IMR-90 (cell line): ENCODE data around the gene PTGES2. TPM values are rescaled to one million over a fixed set of nuclear protein-coding genes. Genes with fewer than 3 reads are reported as not detected.

Source experiments
- ATAC-seq: fragments of 200-7000 bp; cut with Tn5 transposase; 2 replicates; pipeline ENCODE4 v1.9.1; 2020; ENCODE audit warnings: low read depth, mild to moderate bottlenecking, moderate library complexity
- BruUV-seq: library from RNA; stranded (reverse); fragments of 400-500 nt; replicated peaks from 2 replicates; lab custom pipeline; 2021; lab: Mats Ljungman, UMichigan
- CTCF ChIA-PET: fragments of 300-600 bp; formaldehyde crosslinking; extraction: SDS; loops from one replicate; lab custom pipeline; 2021; ENCODE audit warnings: antibody characterized with exemption; lab: Yijun Ruan, JAX
- POLR2A ChIA-PET: fragments of 300-600 bp; sonication (Branson Sonifier 250); formaldehyde crosslinking; loops from one replicate; lab custom pipeline; 2022; ENCODE audit warnings: antibody characterized with exemption; ENCODE audit not compliant: unreplicated experiment; lab: Charles Lee
- DNase-seq: peaks from one replicate; pipeline ENCODE4 v3.0.0; 2013
- H2AFZ ChIP-seq: replicated peaks from 2 replicates; pipeline ENCODE3; 2013; ENCODE audit warnings: low read length, mild to moderate bottlenecking; ENCODE audit not compliant: poor library complexity
- H2AK5ac ChIP-seq: 2 replicates; pipeline ENCODE4 v1.6.1; 2013; ENCODE audit warnings: low read depth, low read length, inconsistent platforms
- H2AK9ac ChIP-seq: replicated peaks from 2 replicates; pipeline ENCODE3; 2013; ENCODE audit warnings: mild to moderate bottlenecking, low read depth, low read length, moderate library complexity; ENCODE audit not compliant: poor library complexity
- H2BK120ac ChIP-seq: 2 replicates; pipeline ENCODE4 v1.6.1; 2013; ENCODE audit warnings: low read depth, low read length, inconsistent platforms
- H2BK15ac ChIP-seq: 3 replicates; pipeline ENCODE4 v1.6.1; 2013; ENCODE audit warnings: low read depth, low read length, inconsistent platforms
- H2BK20ac ChIP-seq: 2 replicates; pipeline ENCODE4 v1.6.1; 2013; ENCODE audit warnings: low read depth, mild to moderate bottlenecking, inconsistent platforms, low read length, moderate library complexity
- H2BK5ac ChIP-seq: 2 replicates; pipeline ENCODE4 v1.6.1; 2013; ENCODE audit warnings: mild to moderate bottlenecking, low read depth, low read length, inconsistent platforms; ENCODE audit not compliant: poor library complexity, severe bottlenecking
- H3K14ac ChIP-seq: replicated peaks from 2 replicates; pipeline ENCODE4 v1.6.1; 2013; ENCODE audit warnings: low read depth, low read length, inconsistent platforms
- H3K18ac ChIP-seq: 2 replicates; pipeline ENCODE4 v1.6.1; 2013; ENCODE audit warnings: low read depth, low read length, control low read depth
- H3K23ac ChIP-seq: 2 replicates; pipeline ENCODE4 v1.6.1; 2013; ENCODE audit warnings: low read depth, low read length, inconsistent platforms
- H3K27ac ChIP-seq: 2 replicates; pipeline ENCODE4 v1.5.1; 2013; ENCODE audit warnings: mild to moderate bottlenecking, control low read depth, low read length; ENCODE audit not compliant: insufficient read depth
- H3K27me3 ChIP-seq: 2 replicates; pipeline ENCODE4 v1.6.1; 2013; ENCODE audit warnings: low read length; ENCODE audit not compliant: control insufficient read depth, insufficient read depth
- H3K36me3 ChIP-seq: 2 replicates; pipeline ENCODE4 v1.6.1; 2013; ENCODE audit warnings: low read length, mixed read lengths; ENCODE audit not compliant: control insufficient read depth, insufficient read depth
- H3K4ac ChIP-seq: 2 replicates; pipeline ENCODE4 v1.6.1; 2013; ENCODE audit warnings: low read depth, low read length, inconsistent platforms
- H3K4me1 ChIP-seq: 2 replicates; pipeline ENCODE4 v1.6.1; 2013; ENCODE audit warnings: low read length, mixed read lengths; ENCODE audit not compliant: control insufficient read depth, insufficient read depth
- H3K4me2 ChIP-seq: 2 replicates; pipeline ENCODE4 v1.6.1; 2013; ENCODE audit warnings: low read depth, mild to moderate bottlenecking, control low read depth, low read length, moderate library complexity
- H3K4me3 ChIP-seq: 2 replicates; pipeline ENCODE4 v1.5.1; 2013; ENCODE audit warnings: low read depth, mild to moderate bottlenecking, control low read depth, low read length, moderate library complexity; ENCODE audit not compliant: insufficient read depth
- H3K56ac ChIP-seq: 2 replicates; pipeline ENCODE4 v1.6.1; 2013; ENCODE audit warnings: low read length, inconsistent platforms; ENCODE audit not compliant: insufficient read depth; ENCODE audit errors: extremely low read depth
- H3K79me1 ChIP-seq, 2 experiments: 2 replicates each; pipeline ENCODE4 v1.6.1; 2013; ENCODE audit warnings: low read length in 2 of 2, inconsistent platforms in 1 of 2, low read depth in 1 of 2
- H3K9ac ChIP-seq: 2 replicates; pipeline ENCODE4 v1.6.1; 2013; ENCODE audit warnings: low read depth, low read length, control low read depth
- H3K9me1 ChIP-seq: 2 replicates; pipeline ENCODE4 v1.6.1; 2013; ENCODE audit warnings: low read length, inconsistent platforms; ENCODE audit not compliant: insufficient read depth
- H3K9me3 ChIP-seq: 2 replicates; pipeline ENCODE4 v1.6.1; 2013; ENCODE audit warnings: low read length; ENCODE audit not compliant: control insufficient read depth, insufficient read depth
- H4K20me1 ChIP-seq: 2 replicates; pipeline ENCODE4 v1.6.1; 2013; ENCODE audit warnings: low read length, inconsistent platforms; ENCODE audit not compliant: insufficient read depth
- H4K5ac ChIP-seq: 2 replicates; pipeline ENCODE4 v1.6.1; 2013; ENCODE audit warnings: mild to moderate bottlenecking, low read depth, low read length, control low read depth
- H4K8ac ChIP-seq, 2 experiments: 2 replicates each; pipeline ENCODE4 v1.6.1; 2013; ENCODE audit warnings: low read depth in 2 of 2, low read length in 2 of 2, control low read depth in 1 of 2, inconsistent platforms in 1 of 2
- H4K91ac ChIP-seq: 2 replicates; pipeline ENCODE4 v1.6.1; 2013; ENCODE audit warnings: low read depth, low read length, inconsistent platforms; ENCODE audit not compliant: insufficient read depth
- CHD1 ChIP-seq: IDR thresholded peaks from 2 replicates; pipeline ENCODE4 v1.6.1; 2012; ENCODE audit warnings: low read depth, low read length, improper control_type of control experiment
- ELK1 ChIP-seq: fragments of 150-350 bp; IDR thresholded peaks from 2 replicates; pipeline ENCODE4 v1.6.1; 2016; ENCODE audit warnings: low read depth, mild to moderate bottlenecking, low read length, moderate library complexity, borderline replicate concordance
- MAFK ChIP-seq: IDR thresholded peaks from 2 replicates; pipeline ENCODE4 v1.6.1; 2012; ENCODE audit warnings: low read depth, low read length, improper control_type of control experiment
- MXI1 ChIP-seq: IDR thresholded peaks from 2 replicates; pipeline ENCODE4 v1.6.1; 2012; ENCODE audit warnings: low read depth, mild to moderate bottlenecking, low read length, moderate library complexity, borderline replicate concordance
- NFE2L2 ChIP-seq: fragments of 150-350 bp; IDR thresholded peaks from 2 replicates; pipeline ENCODE4 v1.6.1; 2016; ENCODE audit warnings: low read depth, mild to moderate bottlenecking, low read length
- RAD21 ChIP-seq: IDR thresholded peaks from 2 replicates; pipeline ENCODE4 v1.6.1; 2012; ENCODE audit warnings: low read length, improper control_type of control experiment
- RCOR1 ChIP-seq: IDR thresholded peaks from 2 replicates; pipeline ENCODE4 v1.6.1; 2012; ENCODE audit warnings: mild to moderate bottlenecking, low read length, improper control_type of control experiment; ENCODE audit not compliant: insufficient replicate concordance
- WGBS, 2 experiments: methylation state at CpG; one replicate each; pipeline versions ENCODE4 v1.1.5 to v1.1.7; 2013; ENCODE audit warnings: missing lambda C conversion rate in 2 of 2; ENCODE audit not compliant: insufficient read length in 1 of 2; ENCODE audit errors: extremely low coverage in 2 of 2; 5-methylcytosine and 5-hydroxymethylcytosine counted together
- dilution Hi-C: fragments of 300-500 bp; cut with HindIII; formaldehyde crosslinking; loops from one replicate; pipeline ENCODE4 v1.14.3; 2018; ENCODE audit warnings: low sequenced_read_pairs; ENCODE audit not compliant: unreplicated experiment
- in situ Hi-C: fragments of 300-500 bp; cut with MboI; formaldehyde crosslinking; loops from 3 replicates; pipeline ENCODE4 v1.14.3; 2019; ENCODE audit warnings: low sequenced_read_pairs, inconsistent platforms, mixed read lengths
- intact Hi-C: fragments of 100-400 bp; cut with micrococcal nuclease; formaldehyde crosslinking; loops from 2 replicates; pipeline ENCODE4 v1.10.0; 2022
- polyA plus RNA-seq, 3 experiments: library from polyadenylated mRNA; depleted of rRNA; stranded (reverse); fragments of >200 nt; gene quantifications; 2 replicates each; pipeline ENCODE4 v1.2.3, GENCODE V29; 2012; ENCODE audit warnings: low replicate concordance in 1 of 3
- total RNA-seq: library from RNA; depleted of rRNA; stranded (reverse); fragments of >200 nt; gene quantifications from 2 replicates; pipeline ENCODE4 v1.2.3, GENCODE V29; 2012
- TF ChIP-seq, protein P1 (sequence below): conservative IDR thresholded peaks from 2 replicates; pipeline ENCODE4 v1.5.1; 2012; ENCODE audit warnings: mild to moderate bottlenecking, low read depth, low read length, improper control_type of control experiment

PTGES2 gene
- total and polyA plus RNA-seq, 2 of the 4 experiments (the other 2 are of a cell fraction), result 100 to 107 TPM

GRCh38 chr9:128153060-128153946 is 25.8 kb upstream of the PTGES2 start:
- Histone ChIP-seq H2AFZ (no peak overlapping the region), H3K9ac (no peak overlapping the region), H3K27me3 (peaks cover 14% of the 10 kb centered on the region; the same call in 1 of the 2 replicates), H2BK120ac (no peak overlapping the region), H3K4ac (no peak overlapping the region), H3K23ac (no peak overlapping the region), H2BK20ac (no peak overlapping the region), H4K5ac (no peak overlapping the region), H3K4me2 (no peak overlapping the region), H3K9me1 (no peaks in the 10 kb centered on the region; the same call in 1 of the 2 replicates), H4K20me1 (no peaks in the 10 kb centered on the region), H3K27ac (no peak overlapping the region), H3K14ac (no peak overlapping the region), H3K4me3 (no peak overlapping the region), H2BK15ac (no peak overlapping the region), H4K8ac (no peak overlapping the region), H3K56ac (no peak overlapping the region), H3K18ac (no peak overlapping the region), H2BK5ac (no peak overlapping the region), H2AK5ac (no peak overlapping the region), H2AK9ac (no peak overlapping the region), H3K36me3 (no peaks in the 10 kb centered on the region), H4K91ac (no peak overlapping the region), H3K9me3 (no peaks in the 10 kb centered on the region), H3K79me1 (no peaks in the 10 kb centered on the region), H3K4me1 (no peaks in the 10 kb centered on the region)
- BruUV-seq, result no TSS peak
- in situ Hi-C loops (no loop called here), intact Hi-C loops (no loop called here), dilution Hi-C loops (no loop called here)
- ATAC-seq, result no peak
- 65% methylated on average over 7 of the region's 26 CpGs; no CpG with 5 or more reads in 1 of the 2 experiments for WGBS, 2 experiments
- ChIA-PET CTCF (no interaction called here), POLR2A (no interaction called here)
- no peak for DNase-seq
- TF ChIP-seq CHD1 (no peak), NFE2L2 (no peak), MXI1 (no peak), RAD21 (no peak), RCOR1 (no peak), ELK1 (no peak), MAFK (no peak)
- TF ChIP-seq, protein P1, sequence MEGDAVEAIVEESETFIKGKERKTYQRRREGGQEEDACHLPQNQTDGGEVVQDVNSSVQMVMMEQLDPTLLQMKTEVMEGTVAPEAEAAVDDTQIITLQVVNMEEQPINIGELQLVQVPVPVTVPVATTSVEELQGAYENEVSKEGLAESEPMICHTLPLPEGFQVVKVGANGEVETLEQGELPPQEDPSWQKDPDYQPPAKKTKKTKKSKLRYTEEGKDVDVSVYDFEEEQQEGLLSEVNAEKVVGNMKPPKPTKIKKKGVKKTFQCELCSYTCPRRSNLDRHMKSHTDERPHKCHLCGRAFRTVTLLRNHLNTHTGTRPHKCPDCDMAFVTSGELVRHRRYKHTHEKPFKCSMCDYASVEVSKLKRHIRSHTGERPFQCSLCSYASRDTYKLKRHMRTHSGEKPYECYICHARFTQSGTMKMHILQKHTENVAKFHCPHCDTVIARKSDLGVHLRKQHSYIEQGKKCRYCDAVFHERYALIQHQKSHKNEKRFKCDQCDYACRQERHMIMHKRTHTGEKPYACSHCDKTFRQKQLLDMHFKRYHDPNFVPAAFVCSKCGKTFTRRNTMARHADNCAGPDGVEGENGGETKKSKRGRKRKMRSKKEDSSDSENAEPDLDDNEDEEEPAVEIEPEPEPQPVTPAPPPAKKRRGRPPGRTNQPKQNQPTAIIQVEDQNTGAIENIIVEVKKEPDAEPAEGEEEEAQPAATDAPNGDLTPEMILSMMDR, result no peak
